NB4 (cell line): Measurements from ENCODE around the gene BOD1L1.

ENCODE experiments used
- CTCF ChIP-seq: IDR thresholded peaks from one replicate; pipeline ENCODE4 v1.5.1; 2012; ENCODE audit warnings: low read depth, low read length
- MYC ChIP-seq: IDR thresholded peaks from 2 replicates; pipeline ENCODE4 v1.6.1; 2011; ENCODE audit warnings: low read depth, low read length
- POLR2A ChIP-seq: IDR thresholded peaks from 2 replicates; pipeline ENCODE4 v1.6.1; 2011; ENCODE audit warnings: mild to moderate bottlenecking; ENCODE audit not compliant: insufficient read length; ENCODE audit errors: extremely low read depth

GRCh38 chr4:13555325-13555724 lies 72.2 kb downstream of the BOD1L1 start:
- TF ChIP-seq CTCF: no peak
- no peak for TF ChIP-seq POLR2A
- TF ChIP-seq MYC: no peak
